Inflammatory macrophage (primary cell): ENCODE measurements around the gene YBEY.
A peak's percentile ranks its signal among the peaks of the same experiment; 100 is the strongest.
"Not testable (repeated sequence)": the region's sequence is repeated elsewhere in the genome, so short reads cannot be mapped to it uniquely, and the experiment has no call there.

ENCODE experiments used
- DNase-seq, 2 donors: peaks; one replicate each; pipeline ENCODE4 v3.0.0-alpha.2; 2020 to 2022
- total RNA-seq, 18 experiments: gene quantifications; one replicate each; lab custom pipeline; 2026; ENCODE audit warnings: mixed read lengths in 6 of 18, inconsistent platforms in 2 of 18; lab: John Stamatoyannopoulos, UW

YBEY gene
- 2.6 to 9.2 (median 6.5) reads per million in 18 experiments for total RNA-seq

- DNase-seq, result peak; percentile 90 to 94
These were observed at the start of gene YBEY for GRCh38 chr21:46285761-46286647. YBEY (plus strand) TSS chr21:46286342; CDS start chr21:46286914, 572 bp downstream.

GRCh38 chr21:46237474-46237873 lies 48.7 kb upstream of the YBEY start:
- DNase-seq, result no peak

GRCh38 chr21:46239817-46240325 lies 46.3 kb upstream of the YBEY start:
- DNase-seq, result no peak

- not testable (repeated sequence) for DNase-seq
These were observed 44.6 kb upstream of the YBEY start for GRCh38 chr21:46241577-46241976.

- DNase-seq, result no peak
These were observed 42.8 kb upstream of the YBEY start for GRCh38 chr21:46243325-46243724.

GRCh38 chr21:46243960-46244361 lies 42.2 kb upstream of the YBEY start:
- DNase-seq, result no peak

- DNase-seq, result no peak
These were observed 41.5 kb upstream of the YBEY start for GRCh38 chr21:46244602-46245001.

- no peak for DNase-seq
These were observed 40.8 kb upstream of the YBEY start for GRCh38 chr21:46245213-46245915.

GRCh38 chr21:46246345-46246744 lies 39.8 kb upstream of the YBEY start:
- DNase-seq, result no peak

GRCh38 chr21:46247699-46248421 lies 38.3 kb upstream of the YBEY start:
- no peak for DNase-seq

GRCh38 chr21:46248422-46248782 lies 37.7 kb upstream of the YBEY start:
- DNase-seq, result no peak

GRCh38 chr21:46248827-46249226 lies 37.3 kb upstream of the YBEY start:
- no peak for DNase-seq

- peak; percentile 7 to 36 for DNase-seq
These were observed 35.9 kb upstream of the YBEY start for GRCh38 chr21:46250146-46250725.

- DNase-seq, result no peak
These were observed 33.3 kb upstream of the YBEY start for GRCh38 chr21:46252840-46253239.

GRCh38 chr21:46253610-46254124 lies 32.5 kb upstream of the YBEY start:
- peak; percentile 26 to 37 for DNase-seq

GRCh38 chr21:46254208-46254975 lies 31.8 kb upstream of the YBEY start:
- DNase-seq, result no peak

- DNase-seq, result no peak
These were observed 31.0 kb upstream of the YBEY start for GRCh38 chr21:46255166-46255565.

GRCh38 chr21:46255758-46256337 lies 30.3 kb upstream of the YBEY start:
- DNase-seq, result no peak

GRCh38 chr21:46256501-46256994 lies 29.6 kb upstream of the YBEY start:
- no peak for DNase-seq

- DNase-seq, result no peak
These were observed 22.0 kb upstream of the YBEY start for GRCh38 chr21:46264046-46264689.
